SU-DHL-6 (cell line): ENCODE measurements around the gene TAS2R43.
"Not testable (repeated sequence)": the region's sequence is repeated elsewhere in the genome, so short reads cannot be mapped to it uniquely, and the experiment has no call there.

Experiments
- H2AFZ ChIP-seq: fragments of 200-600 bp; sonication (generic); 2 replicates; pipeline ENCODE4 v1.6.1; 2014; ENCODE audit warnings: low read depth, mild to moderate bottlenecking, moderate library complexity, mixed read lengths, antibody characterized with exemption, low read length; ENCODE audit not compliant: severe bottlenecking
- H3F3A ChIP-seq: fragments of 200-600 bp; shearing (Covaris generic); 2 replicates; pipeline ENCODE4 v1.6.0; 2016; ENCODE audit warnings: antibody characterized with exemption, mild to moderate bottlenecking; ENCODE audit not compliant: insufficient read depth
- H3K27ac ChIP-seq: fragments of 200-600 bp; sonication (generic); 2 replicates; pipeline ENCODE4 v1.5.1; 2016; ENCODE audit warnings: low read depth, mild to moderate bottlenecking, low read length, moderate library complexity, mixed read lengths
- H3K27me3 ChIP-seq: fragments of 200-600 bp; sonication (generic), shearing (Covaris generic); 2 replicates; pipeline ENCODE4 v1.6.0; 2014; ENCODE audit warnings: mild to moderate bottlenecking, low read length
- H3K36me3 ChIP-seq: fragments of 200-600 bp; sonication (generic); 2 replicates; pipeline ENCODE4 v1.6.1; 2014; ENCODE audit warnings: mild to moderate bottlenecking, low read length, mixed read lengths
- H3K4me2 ChIP-seq: fragments of 300-600, 200-600 bp; shearing (Covaris generic), sonication (generic); 2 replicates; pipeline ENCODE4 v1.6.0; 2014; ENCODE audit warnings: low read length, low read depth, mild to moderate bottlenecking; ENCODE audit not compliant: poor library complexity, severe bottlenecking
- H3K4me3 ChIP-seq: fragments of 200-600 bp; sonication (generic); 2 replicates; pipeline ENCODE4 v1.5.1; 2014; ENCODE audit warnings: antibody characterized with exemption, low read length, mild to moderate bottlenecking, mixed read lengths; ENCODE audit not compliant: insufficient read depth, poor library complexity, severe bottlenecking
- H3K79me2 ChIP-seq: fragments of 200-600 bp; sonication (generic); 2 replicates; pipeline ENCODE4 v1.6.1; 2014; ENCODE audit warnings: mild to moderate bottlenecking, low read length, moderate library complexity; ENCODE audit not compliant: insufficient read depth
- H3K9ac ChIP-seq: fragments of 200-600 bp; sonication (generic); 2 replicates; pipeline ENCODE4 v1.7.0; 2014; ENCODE audit warnings: mild to moderate bottlenecking, low read length
- H3K9me2 ChIP-seq: fragments of 200-600 bp; sonication (generic); replicated peaks from 2 replicates; pipeline ENCODE4 v1.6.1; 2014; ENCODE audit warnings: low read length; ENCODE audit not compliant: insufficient read depth
- H3K9me3 ChIP-seq: fragments of 200-600 bp; sonication (generic); 2 replicates; pipeline ENCODE4 v1.6.1; 2014; ENCODE audit warnings: low read length, mixed read lengths; ENCODE audit not compliant: insufficient read depth
- H4K20me1 ChIP-seq: fragments of 200-600 bp; sonication (generic); 2 replicates; pipeline ENCODE4 v1.6.1; 2014; ENCODE audit warnings: low read depth, mild to moderate bottlenecking, antibody characterized with exemption, low read length, moderate library complexity, mixed read lengths
- EZH2phosphoT487 ChIP-seq: fragments of 200-600 bp; sonication (generic), shearing (Covaris generic); conservative IDR thresholded peaks from 2 replicates; pipeline ENCODE4 v1.6.1; 2018; ENCODE audit warnings: mild to moderate bottlenecking, antibody characterized with exemption, low read length, moderate library complexity, mixed read lengths
- TF ChIP-seq, protein P1 (sequence below): fragments of 200-600 bp; sonication (generic); IDR thresholded peaks from one replicate; pipeline ENCODE4 v1.5.1; 2017; ENCODE audit warnings: antibody characterized with exemption, mild to moderate bottlenecking, low read length, moderate library complexity; ENCODE audit not compliant: insufficient read depth, poor library complexity, severe bottlenecking

TAS2R43 gene

DNA sequence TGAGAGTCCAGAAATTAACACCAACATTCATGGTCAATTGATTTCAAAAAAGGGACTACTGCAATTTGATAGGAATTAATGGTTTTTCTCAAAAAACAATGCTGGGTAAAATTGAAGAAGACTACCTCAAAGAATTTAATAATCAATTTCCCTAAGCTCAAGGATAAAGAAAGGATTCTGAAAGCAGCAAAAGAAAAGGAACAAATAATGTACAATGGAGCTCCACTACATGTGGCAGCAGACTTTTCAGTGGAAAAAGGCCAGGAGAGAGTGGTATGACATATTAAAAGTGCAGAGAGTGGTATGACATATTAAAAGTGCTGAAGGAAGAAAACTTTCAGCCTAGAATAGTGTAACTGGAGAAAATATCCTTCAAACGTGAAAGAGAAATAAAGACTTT is 15.6 kb upstream of the TAS2R43 start:
- Histone ChIP-seq H3K4me2 (no peak overlapping the region), H2AFZ (no peak overlapping the region), H3F3A (no peaks in the 10 kb centered on the region), H3K27ac (no peak overlapping the region), H3K9me2 (no peaks in the 10 kb centered on the region), H3K27me3 (no peaks in the 10 kb centered on the region), H3K36me3 (no peaks in the 10 kb centered on the region), H3K79me2 (peaks cover 21% of the 10 kb centered on the region; the same call in 1 of the 2 replicates), H4K20me1 (no peaks in the 10 kb centered on the region), H3K9me3 (no peaks in the 10 kb centered on the region), H3K4me3 (no peak overlapping the region), H3K9ac (no peak overlapping the region)
- no peak for TF ChIP-seq EZH2phosphoT487
- TF ChIP-seq, protein P1, sequence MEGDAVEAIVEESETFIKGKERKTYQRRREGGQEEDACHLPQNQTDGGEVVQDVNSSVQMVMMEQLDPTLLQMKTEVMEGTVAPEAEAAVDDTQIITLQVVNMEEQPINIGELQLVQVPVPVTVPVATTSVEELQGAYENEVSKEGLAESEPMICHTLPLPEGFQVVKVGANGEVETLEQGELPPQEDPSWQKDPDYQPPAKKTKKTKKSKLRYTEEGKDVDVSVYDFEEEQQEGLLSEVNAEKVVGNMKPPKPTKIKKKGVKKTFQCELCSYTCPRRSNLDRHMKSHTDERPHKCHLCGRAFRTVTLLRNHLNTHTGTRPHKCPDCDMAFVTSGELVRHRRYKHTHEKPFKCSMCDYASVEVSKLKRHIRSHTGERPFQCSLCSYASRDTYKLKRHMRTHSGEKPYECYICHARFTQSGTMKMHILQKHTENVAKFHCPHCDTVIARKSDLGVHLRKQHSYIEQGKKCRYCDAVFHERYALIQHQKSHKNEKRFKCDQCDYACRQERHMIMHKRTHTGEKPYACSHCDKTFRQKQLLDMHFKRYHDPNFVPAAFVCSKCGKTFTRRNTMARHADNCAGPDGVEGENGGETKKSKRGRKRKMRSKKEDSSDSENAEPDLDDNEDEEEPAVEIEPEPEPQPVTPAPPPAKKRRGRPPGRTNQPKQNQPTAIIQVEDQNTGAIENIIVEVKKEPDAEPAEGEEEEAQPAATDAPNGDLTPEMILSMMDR = no peak

DNA sequence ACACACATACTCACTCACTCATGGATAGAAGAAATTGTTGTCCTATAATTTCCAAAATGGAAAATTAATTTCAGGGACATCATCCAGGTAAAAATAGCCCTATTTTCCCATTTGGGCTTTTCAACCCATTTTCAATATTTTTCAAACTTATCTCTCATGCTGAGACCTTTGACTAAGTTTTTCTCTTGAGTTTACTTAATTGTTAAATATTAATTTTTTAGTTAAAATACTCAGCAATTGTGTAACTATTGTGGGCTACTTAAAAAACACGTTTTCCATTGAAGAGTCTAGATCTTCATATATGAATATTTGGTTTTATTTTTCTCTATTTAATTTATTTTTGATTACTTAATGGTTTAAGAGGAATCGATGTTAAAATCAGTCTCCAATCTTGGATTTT is 14.2 kb upstream of the TAS2R43 start:
- Histone ChIP-seq H3K9me3 (no peaks in the 10 kb centered on the region), H3F3A (no peaks in the 10 kb centered on the region), H3K4me2 (no peak overlapping the region), H3K9ac (no peak overlapping the region), H2AFZ (no peak overlapping the region), H3K79me2 (0 out of 2 replicates have a peak, but pooled peaks cover 15% of the 10 kb centered on the region), H3K4me3 (no peak overlapping the region), H3K27me3 (no peaks in the 10 kb centered on the region), H3K9me2 (no peaks in the 10 kb centered on the region), H3K27ac (no peak overlapping the region), H4K20me1 (no peaks in the 10 kb centered on the region), H3K36me3 (no peaks in the 10 kb centered on the region)
- TF ChIP-seq EZH2phosphoT487 = no peak
- TF ChIP-seq, protein P1 = no peak

DNA sequence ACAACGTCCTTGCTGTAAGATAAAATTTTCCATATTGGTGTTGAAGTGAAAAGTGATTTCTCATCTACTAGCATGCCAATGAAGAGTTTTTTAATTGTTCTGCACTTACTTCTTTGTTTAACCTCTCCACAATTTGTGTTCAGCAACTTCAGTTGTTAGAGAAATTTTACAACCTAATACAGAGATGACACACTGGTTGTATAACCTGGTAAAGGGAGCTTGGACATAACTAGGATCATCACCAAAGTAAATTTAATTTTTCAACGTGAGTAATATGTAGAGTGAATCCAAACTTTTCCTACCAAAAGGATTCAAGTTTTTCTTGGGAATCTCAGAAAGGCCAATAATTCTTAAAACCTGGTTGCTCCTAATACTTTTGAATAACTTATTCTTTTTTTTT is 13.4 kb upstream of the TAS2R43 start:
- H3K36me3 ChIP-seq = no peaks in the 10 kb centered on the region
- no peak overlapping the region for H2AFZ ChIP-seq
- no peaks in the 10 kb centered on the region for H3F3A ChIP-seq
- no peak overlapping the region for H3K27ac ChIP-seq
- 0 out of 2 replicates have a peak, but pooled peaks cover 13% of the 10 kb centered on the region for H3K79me2 ChIP-seq
- no peaks in the 10 kb centered on the region for H3K9me3 ChIP-seq
- H3K4me3 ChIP-seq = no peak overlapping the region
- H4K20me1 ChIP-seq = no peaks in the 10 kb centered on the region
- H3K27me3 ChIP-seq = no peaks in the 10 kb centered on the region
- no peak overlapping the region for H3K4me2 ChIP-seq
- no peak for TF ChIP-seq EZH2phosphoT487
- TF ChIP-seq, protein P1 = no peak
- no peaks in the 10 kb centered on the region for H3K9me2 ChIP-seq
- H3K9ac ChIP-seq = no peak overlapping the region

DNA sequence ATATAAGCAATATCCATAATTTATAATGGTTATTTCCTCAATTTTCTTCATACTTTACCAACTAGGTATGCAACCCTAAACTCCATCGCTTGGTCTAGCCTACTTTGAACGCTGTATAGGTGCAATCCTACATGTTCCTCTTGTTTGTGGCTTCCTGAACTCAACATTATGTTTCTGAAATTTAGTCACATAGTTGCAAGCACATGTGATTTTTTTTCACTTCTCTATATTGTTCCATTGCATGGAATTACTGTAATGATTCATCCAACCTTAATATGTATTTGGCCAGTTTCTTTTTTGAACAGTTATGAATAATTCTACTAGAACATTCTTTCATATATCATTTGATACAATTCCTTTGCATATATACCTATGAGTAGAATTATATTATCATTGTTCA is 2.8 kb upstream of the TAS2R43 start:
- H2AFZ ChIP-seq, H4K20me1 ChIP-seq, H3K4me2 ChIP-seq, H3K9ac ChIP-seq, H3K9me2 ChIP-seq, H3K36me3 ChIP-seq, H3K27ac ChIP-seq, H3K9me3 ChIP-seq, H3K79me2 ChIP-seq, H3F3A ChIP-seq, H3K27me3 ChIP-seq, H3K4me3 ChIP-seq: not testable (repeated sequence)
